Camera-type eye (tissue), 1 donor: ENCODE results near the gene TCTA. TPM values are rescaled to one million over a fixed set of nuclear protein-coding genes. Genes with fewer than 3 reads are reported as not detected.

Source experiments
- total RNA-seq: library from RNA; depleted of rRNA; stranded (reverse); fragments of >200 nt; gene quantifications from one replicate; pipeline ENCODE4 v1.2.3, GENCODE V29; 2014

The TCTA gene
- total RNA-seq: 20.6 TPM

GRCh38 chr3:49411968-49412631 lies at the start of gene TCTA, which contains the start of gene RHOA:
Gene TCTA (plus strand): TSS chr3:49412423. CDS start chr3:49412427, 4 bp downstream.
Gene RHOA (minus strand): TSS chr3:49411976. CDS start chr3:49375589, 36,387 bp downstream.

GRCh38 chr3:49422379-49423248 lies 10.4 kb downstream of the TCTA start, which contains the start of gene AMT:
Gene AMT (minus strand): TSS chr3:49422473. CDS start chr3:49422450, 23 bp downstream.

Other genes with a start within 250 kb of the TCTA start
- 29.8 TPM for gene CCDC71, start 246.1 kb upstream of the TCTA start, total RNA-seq
- gene KLHDC8B, start 240.8 kb upstream of the TCTA start, total RNA-seq: 49.9 TPM
- 7.5 TPM for gene C3orf62, start 135.2 kb upstream of the TCTA start, total RNA-seq
- gene USP4, start 72.4 kb upstream of the TCTA start, total RNA-seq: 40.5 TPM
- gene GPX1, start 54.1 kb upstream of the TCTA start, total RNA-seq: 48.3 TPM
- 345 TPM for gene RHOA, start 447 bp upstream of the TCTA start, total RNA-seq
- gene AMT, start 10.1 kb downstream of the TCTA start, total RNA-seq: 13.3 TPM
- gene NICN1, start 16.9 kb downstream of the TCTA start, total RNA-seq: 17.6 TPM
- gene DAG1, start 57.8 kb downstream of the TCTA start, total RNA-seq: 70.1 TPM
- 14.3 TPM for gene BSN, start 142.1 kb downstream of the TCTA start, total RNA-seq